ENCODE results near the gene GGA1.

The GGA1 gene

GRCh38 chr22:37619991-37620390, 11.4 kb downstream of the GGA1 start:
- H3K79me2 ChIP-seq (ENCODE audit: insufficient read depth, low read length), result no peaks in the 10 kb centered on the region
- H3K9me2 ChIP-seq (ENCODE audit: low read depth, low read length), result no peaks in the 10 kb centered on the region
- no peak overlapping the region for H3K27ac ChIP-seq (ENCODE audit: low read depth, low read length, poor library complexity, severe bottlenecking)
- H3K4me2 ChIP-seq (ENCODE audit: low read length), result no peak overlapping the region
- no peaks in the 10 kb centered on the region for H3F3A ChIP-seq (ENCODE audit: insufficient read depth, low read length)
- H3K27me3 ChIP-seq (ENCODE audit: insufficient read depth, low read length), result no peaks in the 10 kb centered on the region
- H4K20me1 ChIP-seq (ENCODE audit: insufficient read depth, low read length), result no peaks in the 10 kb centered on the region
- H3K9ac ChIP-seq (ENCODE audit: low read length), result no peak overlapping the region
- peaks cover 19% of the 10 kb centered on the region for H3K4me1 ChIP-seq (ENCODE audit: insufficient read depth, low read length, severe bottlenecking)
- H3K4me3 ChIP-seq (ENCODE audit: low read depth, low read length, poor library complexity, severe bottlenecking), result no peak overlapping the region
- no peak overlapping the region for H2AFZ ChIP-seq (ENCODE audit: low read length)
- H3K9me3 ChIP-seq (ENCODE audit: low read length), result no peaks in the 10 kb centered on the region
- TF ChIP-seq EZH2 (IDR thresholded peaks at IDR 0.05; ENCODE audit: borderline replicate concordance, low read length) (no peak), CTCF (IDR thresholded peaks at IDR 0.05; ENCODE audit: low read length) (no peak)
- H3K36me3 ChIP-seq (ENCODE audit: insufficient read depth, low read length), result peaks cover 59% of the 10 kb centered on the region; the same call in 1 of the 2 replicates

- peaks cover 63% of the 10 kb centered on the region; the same call in 1 of the 2 replicates for H3K36me3 ChIP-seq (ENCODE audit: insufficient read depth, low read length)
- H3K9me2 ChIP-seq (ENCODE audit: low read depth, low read length), result no peaks in the 10 kb centered on the region
These were observed 12.8 kb downstream of the GGA1 start for GRCh38 chr22:37621352-37621860.

GRCh38 chr22:37623075-37624016, 14.7 kb downstream of the GGA1 start:
- H3K9me2 ChIP-seq (ENCODE audit: low read depth, low read length), result no peaks in the 10 kb centered on the region
- H3K4me3 ChIP-seq (ENCODE audit: low read depth, low read length, poor library complexity, severe bottlenecking), result no peak overlapping the region
- H3F3A ChIP-seq (ENCODE audit: insufficient read depth, low read length), result no peaks in the 10 kb centered on the region
- H3K4me1 ChIP-seq (ENCODE audit: insufficient read depth, low read length, severe bottlenecking), result peaks cover 33% of the 10 kb centered on the region
- H3K79me2 ChIP-seq (ENCODE audit: insufficient read depth, low read length), result no peaks in the 10 kb centered on the region
- H4K20me1 ChIP-seq (ENCODE audit: insufficient read depth, low read length), result no peaks in the 10 kb centered on the region
- TF ChIP-seq EZH2 (IDR thresholded peaks at IDR 0.05; ENCODE audit: borderline replicate concordance, low read length) (no peak), CTCF (IDR thresholded peaks at IDR 0.05; ENCODE audit: low read length) (peak; percentile 87)
- H3K9ac ChIP-seq (ENCODE audit: low read length), result no peak overlapping the region
- no peaks in the 10 kb centered on the region for H3K9me3 ChIP-seq (ENCODE audit: low read length)
- H3K27me3 ChIP-seq (ENCODE audit: insufficient read depth, low read length), result no peaks in the 10 kb centered on the region
- no peak overlapping the region for H3K4me2 ChIP-seq (ENCODE audit: low read length)
- peak overlapping the region; percentile 54 for H3K27ac ChIP-seq (ENCODE audit: low read depth, low read length, poor library complexity, severe bottlenecking)
- peaks cover 57% of the 10 kb centered on the region; the same call in 1 of the 2 replicates for H3K36me3 ChIP-seq (ENCODE audit: insufficient read depth, low read length)
- no peak overlapping the region for H2AFZ ChIP-seq (ENCODE audit: low read length)

More at GRCh38 chr22:37621352-37621860, 12.8 kb downstream of the GGA1 start:
- Histone ChIP-seq H3F3A (ENCODE audit: insufficient read depth, low read length) (no peaks in the 10 kb centered on the region), H3K4me2 (ENCODE audit: low read length) (no peak overlapping the region), H3K27me3 (ENCODE audit: insufficient read depth, low read length) (no peaks in the 10 kb centered on the region), H3K4me1 (ENCODE audit: insufficient read depth, low read length, severe bottlenecking) (peaks cover 25% of the 10 kb centered on the region), H4K20me1 (ENCODE audit: insufficient read depth, low read length) (no peaks in the 10 kb centered on the region), H3K79me2 (ENCODE audit: insufficient read depth, low read length) (no peaks in the 10 kb centered on the region), H3K9ac (ENCODE audit: low read length) (no peak overlapping the region), H3K9me3 (ENCODE audit: low read length) (no peaks in the 10 kb centered on the region), H3K27ac (ENCODE audit: low read depth, low read length, poor library complexity, severe bottlenecking) (no peak overlapping the region), H3K4me3 (ENCODE audit: low read depth, low read length, poor library complexity, severe bottlenecking) (no peak overlapping the region), H2AFZ (ENCODE audit: low read length) (no peak overlapping the region)
- no peak for TF ChIP-seq EZH2 (IDR thresholded peaks at IDR 0.05; ENCODE audit: borderline replicate concordance, low read length)
- no peak for TF ChIP-seq CTCF (IDR thresholded peaks at IDR 0.05; ENCODE audit: low read length)

All from OCI-LY1 (cell line).